GM18526 (cell line): ENCODE results near the gene INTS1.

Experiments used
- POLR2A ChIP-seq: IDR thresholded peaks from 3 replicates; pipeline ENCODE4 v1.6.1; 2011; ENCODE audit not compliant: insufficient read length; ENCODE audit errors: extremely low read depth

INTS1 gene

DNA sequence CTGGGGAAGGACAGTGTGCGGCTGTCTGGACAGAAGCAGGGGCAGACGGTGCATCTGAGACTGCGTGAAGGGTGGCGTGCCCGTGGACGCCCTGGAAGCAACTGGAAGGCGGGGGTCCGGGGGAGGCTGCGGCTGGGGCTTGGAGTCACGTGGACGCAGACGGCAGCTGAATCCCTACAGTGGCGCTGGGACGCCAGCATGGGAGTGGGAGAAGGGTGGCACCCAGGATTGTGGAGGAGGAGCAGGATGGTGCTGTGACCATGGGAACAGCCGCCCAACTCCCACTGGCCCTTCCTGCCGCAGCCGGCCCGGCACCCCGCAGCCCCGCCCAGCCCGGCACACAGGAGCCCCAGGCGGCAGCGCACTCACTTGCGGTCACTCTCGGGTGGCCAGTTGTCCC, 9.7 kb downstream of the INTS1 start:
- no peak for TF ChIP-seq POLR2A

DNA sequence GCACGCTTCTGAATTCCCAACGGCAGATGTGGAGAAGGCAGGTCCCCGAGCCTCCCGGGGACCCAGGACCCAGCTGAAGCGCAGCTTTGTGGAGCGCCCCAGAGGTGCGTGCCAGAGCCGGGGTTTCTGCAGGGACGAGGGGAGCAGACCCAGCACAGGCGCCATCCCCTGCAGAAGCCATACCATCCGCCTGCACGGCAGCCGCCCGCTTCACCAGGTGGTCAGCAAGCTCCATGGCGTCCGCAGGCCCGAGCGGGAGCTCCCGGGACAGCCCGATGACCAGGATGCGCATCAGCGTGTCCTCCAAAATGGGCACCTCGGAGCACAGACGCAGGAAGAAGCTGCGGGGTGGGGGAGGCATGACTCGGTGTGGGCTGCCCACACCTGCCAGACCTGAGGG, 10.6 kb downstream of the INTS1 start:
- no peak for TF ChIP-seq POLR2A

GRCh38 chr7:1493129-1493528, 11.1 kb downstream of the INTS1 start:
- TF ChIP-seq POLR2A: no peak

DNA sequence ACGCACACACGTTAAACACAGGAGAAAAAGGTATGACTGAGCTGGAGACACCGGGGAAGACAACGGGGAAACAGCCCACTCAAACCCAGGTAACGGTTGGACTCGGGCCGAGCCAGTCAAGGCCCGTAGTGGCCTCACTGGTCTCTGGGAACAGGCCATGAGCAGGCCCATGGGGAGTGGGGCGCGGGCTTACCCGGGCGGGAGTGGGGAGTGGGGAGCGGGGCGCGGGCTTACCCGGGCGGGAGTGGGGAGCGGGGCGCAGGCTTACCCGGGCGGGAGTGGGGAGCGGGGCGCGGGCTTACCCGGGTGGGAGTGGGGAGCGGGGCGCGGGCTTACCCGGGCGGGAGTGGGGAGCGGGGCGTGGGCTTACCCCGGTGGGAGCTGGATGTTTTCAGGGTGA, 11.5 kb downstream of the INTS1 start:
- no peak for TF ChIP-seq POLR2A

DNA sequence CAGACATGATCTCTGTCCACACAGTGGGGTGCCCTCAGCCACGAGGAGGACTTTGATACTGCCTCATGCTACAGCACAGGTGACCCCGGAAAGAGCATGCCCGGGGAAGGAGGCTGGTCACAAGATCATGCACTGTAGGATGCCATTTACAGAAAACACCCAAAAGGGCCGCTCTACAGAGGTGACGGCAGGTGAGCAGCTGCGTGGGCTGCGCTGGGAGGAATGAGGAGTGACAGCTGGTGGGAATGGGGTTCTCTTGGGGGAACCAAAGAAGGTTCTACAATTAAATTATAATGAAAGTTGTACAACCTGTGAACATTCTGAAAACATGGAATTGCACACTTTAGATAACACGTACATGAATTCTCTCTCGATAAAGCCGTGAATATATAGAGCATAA, 12.0 kb downstream of the INTS1 start:
- TF ChIP-seq POLR2A: no peak

GRCh38 chr7:1490837-1491236, 13.4 kb downstream of the INTS1 start:
- TF ChIP-seq POLR2A: no peak

DNA sequence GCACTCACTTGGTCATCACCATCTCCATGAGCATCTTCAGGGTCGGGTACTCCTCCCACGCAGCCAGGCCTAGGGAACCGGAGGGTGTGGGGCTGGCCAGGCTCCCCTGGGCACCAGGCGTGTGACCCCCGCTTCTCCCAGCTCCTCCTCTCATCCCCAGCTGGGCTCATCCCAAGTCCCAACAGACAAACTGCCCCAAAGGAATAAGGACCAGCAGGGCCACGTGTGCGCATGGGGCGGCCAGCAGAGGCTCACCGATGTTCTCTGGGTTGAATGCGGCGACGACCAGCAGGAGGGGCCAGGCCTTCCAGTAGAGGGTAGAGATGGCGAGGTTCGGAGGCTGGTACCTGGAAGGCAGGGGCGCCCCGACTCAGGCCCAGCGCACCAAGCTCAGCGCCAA, 14.9 kb downstream of the INTS1 start:
- TF ChIP-seq POLR2A: no peak

- TF ChIP-seq POLR2A: no peak
Measured at GRCh38 chr7:1488016-1488415, 16.2 kb downstream of the INTS1 start.

- no peak for TF ChIP-seq POLR2A
Measured at GRCh38 chr7:1487466-1487865, 16.7 kb downstream of the INTS1 start.

GRCh38 chr7:1486571-1486970, 17.6 kb downstream of the INTS1 start:
- TF ChIP-seq POLR2A: no peak

DNA sequence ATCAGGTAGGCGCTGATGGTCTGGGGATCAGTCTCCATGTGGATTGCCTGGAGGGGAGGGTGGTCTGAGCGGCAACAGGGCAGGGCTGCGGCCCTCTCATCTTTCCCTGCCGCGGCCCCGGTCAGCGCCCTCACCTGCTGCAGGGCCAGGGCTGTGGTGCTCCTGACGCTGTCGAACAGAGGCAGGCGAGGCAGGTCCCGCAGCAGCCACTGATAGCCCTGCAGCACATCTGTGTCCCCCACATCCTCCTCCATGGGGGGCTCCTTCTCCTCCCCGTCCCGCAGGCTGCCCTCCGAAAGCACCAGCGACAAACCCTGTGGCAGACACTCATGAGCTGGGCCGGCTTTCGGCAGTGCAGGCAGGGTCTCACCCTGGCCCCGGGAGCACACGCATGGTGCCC, 19.0 kb downstream of the INTS1 start:
- TF ChIP-seq POLR2A: no peak

DNA sequence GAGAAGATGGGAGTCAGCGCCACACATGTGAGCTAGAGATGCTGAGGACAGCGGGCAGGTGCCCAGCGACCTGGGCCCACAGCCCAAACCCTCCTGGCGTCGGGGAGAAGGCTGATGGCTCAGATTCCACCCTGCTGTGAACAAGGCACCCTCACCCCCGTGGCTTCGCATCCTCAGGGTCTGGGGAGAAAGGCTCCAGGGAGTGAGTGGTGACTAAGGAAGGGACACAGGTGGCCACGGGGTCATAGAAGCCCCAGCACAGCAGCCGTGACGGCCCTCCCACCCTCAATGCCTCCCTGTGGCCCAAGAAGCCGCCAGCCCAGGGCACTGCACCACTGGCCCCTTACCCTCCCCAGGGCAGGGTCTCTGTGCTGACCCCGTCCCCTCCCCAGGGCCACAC, 19.6 kb downstream of the INTS1 start:
- TF ChIP-seq POLR2A: no peak

DNA sequence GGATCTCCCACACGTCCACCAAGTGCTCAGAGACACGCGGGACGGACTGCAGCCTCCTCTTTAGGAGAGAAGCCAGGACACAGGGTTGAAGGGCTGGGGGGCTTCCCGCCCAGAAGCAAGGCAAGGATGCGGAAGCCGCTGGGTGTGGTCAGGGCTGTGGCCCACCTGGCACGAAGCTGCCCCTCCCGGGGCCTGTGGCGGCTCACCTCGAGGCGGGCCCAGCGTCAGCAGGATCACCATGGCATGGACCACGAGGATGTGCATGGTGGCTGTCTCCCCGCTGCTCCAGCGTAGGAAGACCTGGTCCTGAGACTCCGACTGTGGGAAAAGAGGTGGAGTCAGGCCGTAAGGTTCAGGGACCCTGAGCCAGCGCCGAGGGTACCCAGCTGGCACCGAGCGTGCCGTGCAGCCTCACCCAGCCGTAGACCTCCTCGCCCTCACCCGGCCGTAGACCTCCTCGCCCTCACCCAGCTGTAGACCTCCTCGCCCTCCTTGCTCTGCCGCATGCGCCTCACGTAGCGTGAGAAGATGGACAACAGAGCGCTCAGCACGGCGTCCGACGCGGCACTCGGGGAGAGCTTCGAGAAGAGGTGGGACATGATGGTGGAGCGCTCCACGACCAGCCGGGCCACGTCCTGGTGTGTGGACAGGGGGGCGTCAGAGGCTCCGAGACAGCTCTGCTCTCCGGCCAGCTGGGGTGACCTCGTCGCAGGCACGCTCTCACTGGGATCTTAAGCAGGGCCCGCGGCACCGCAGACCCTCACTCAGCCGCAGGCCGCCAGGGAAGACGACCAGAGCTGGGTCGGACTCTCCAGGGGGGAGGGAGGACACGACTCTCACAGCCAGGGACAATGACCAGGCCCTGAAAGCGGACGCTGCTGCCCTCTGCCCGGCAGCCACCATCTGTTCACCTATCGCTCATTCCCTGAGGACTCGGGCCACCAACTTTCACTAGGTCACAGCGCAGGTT, 20.4 kb downstream of the INTS1 start:
- no peak for TF ChIP-seq POLR2A

GRCh38 chr7:1483079-1483478, 21.1 kb downstream of the INTS1 start:
- TF ChIP-seq POLR2A: no peak

GRCh38 chr7:1481300-1481699, 22.9 kb downstream of the INTS1 start:
- TF ChIP-seq POLR2A: no peak

- no peak for TF ChIP-seq POLR2A
Measured at GRCh38 chr7:1480670-1481069, 23.5 kb downstream of the INTS1 start.

DNA sequence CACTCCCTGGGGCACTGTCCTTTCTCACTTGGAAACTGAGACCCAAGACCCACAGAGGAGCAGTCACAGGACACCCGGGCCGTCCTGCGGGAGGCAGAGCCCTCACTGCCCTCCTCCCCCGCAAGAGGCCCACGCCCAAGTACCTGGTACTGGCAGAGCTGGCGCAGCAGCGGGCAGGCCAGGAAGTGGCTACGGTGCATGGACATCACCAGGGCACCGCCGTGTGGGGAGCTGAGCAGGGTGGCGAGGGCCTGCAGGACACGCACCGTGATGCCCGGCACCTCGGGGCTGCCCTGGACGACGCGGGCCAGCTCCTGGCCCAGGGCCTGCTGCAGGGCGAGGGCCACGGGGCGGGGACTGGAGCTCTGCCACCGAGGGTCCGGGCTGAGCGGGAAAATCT, 24.9 kb downstream of the INTS1 start:
- TF ChIP-seq POLR2A: no peak
